Panc1 (cell line): ENCODE data around the gene RELA. TPM values are rescaled to one million over a fixed set of nuclear protein-coding genes. Genes with fewer than 3 reads are reported as not detected.

Source experiments
- ATAC-seq: fragments of 200-7000 bp; cut with Tn5 transposase; 2 replicates; pipeline ENCODE4 v1.9.1; 2020; ENCODE audit warnings: mild to moderate bottlenecking, moderate library complexity
- BruUV-seq: library from RNA; stranded (reverse); fragments of 400-500 nt; replicated peaks from 2 replicates; lab custom pipeline; 2021; lab: Mats Ljungman, UMichigan
- CTCF ChIA-PET: fragments of 300-600 bp; sonication (Branson Sonifier 250); formaldehyde crosslinking; loops from one replicate; lab custom pipeline; 2022; ENCODE audit warnings: antibody characterized with exemption; lab: Charles Lee
- POLR2A ChIA-PET: fragments of 300-600 bp; sonication (Branson Sonifier 250); formaldehyde crosslinking; loops from one replicate; lab custom pipeline; 2022; ENCODE audit warnings: antibody characterized with exemption; lab: Charles Lee
- DNase-seq: peaks from one replicate; pipeline ENCODE4 v3.0.0-alpha.2; 2010; ENCODE audit warnings: low read depth, low spot score
- H3K27ac ChIP-seq: 2 replicates; pipeline ENCODE4 v1.5.1; 2011; ENCODE audit warnings: mild to moderate bottlenecking, low read length, inconsistent platforms
- H3K27me3 ChIP-seq: fragments of 200-500 bp; sonication (Bioruptor generic); 2 replicates; pipeline ENCODE4 v1.6.0; 2014; ENCODE audit warnings: low read length, inconsistent platforms; ENCODE audit not compliant: control insufficient read depth, insufficient read depth
- H3K36me3 ChIP-seq: fragments of 200-500 bp; sonication (Bioruptor generic); 2 replicates; pipeline ENCODE4 v1.5.1; 2014; ENCODE audit warnings: inconsistent platforms, mild to moderate bottlenecking, low read length, moderate library complexity; ENCODE audit not compliant: control insufficient read depth, insufficient read depth
- H3K4me1 ChIP-seq: 2 replicates; pipeline ENCODE4 v1.5.1; 2011; ENCODE audit warnings: inconsistent platforms, mild to moderate bottlenecking, low read length, moderate library complexity; ENCODE audit not compliant: control insufficient read depth, insufficient read depth
- H3K4me3 ChIP-seq, 2 experiments: 2 replicates each; pipeline ENCODE4 v1.5.1; 2011 to 2012; ENCODE audit warnings: low read depth in 2 of 2, low read length in 2 of 2, mild to moderate bottlenecking in 2 of 2, inconsistent platforms in 1 of 2, moderate library complexity in 1 of 2
- H3K9me3 ChIP-seq: fragments of 200-500 bp; sonication (Bioruptor generic); 2 replicates; pipeline ENCODE4 v1.5.1; 2014; ENCODE audit warnings: low read depth, mild to moderate bottlenecking, inconsistent platforms, low read length, moderate library complexity; ENCODE audit not compliant: control insufficient read depth, insufficient read depth
- POLR2AphosphoS5 ChIP-seq: IDR thresholded peaks from 2 replicates; pipeline ENCODE4 v1.6.1; 2012; ENCODE audit warnings: mild to moderate bottlenecking, low read depth, low read length, moderate library complexity
- REST ChIP-seq, 2 experiments: IDR thresholded peaks; 2 replicates each; pipeline ENCODE4 v1.6.1; 2011 to 2012; ENCODE audit warnings: low read depth in 2 of 2, control low read depth in 1 of 2, low read length in 1 of 2, mild to moderate bottlenecking in 1 of 2, moderate library complexity in 1 of 2; ENCODE audit not compliant: insufficient read depth in 1 of 2
- SIN3A ChIP-seq: IDR thresholded peaks from 2 replicates; pipeline ENCODE4 v1.6.1; 2012; ENCODE audit warnings: low read depth, mild to moderate bottlenecking, low read length, moderate library complexity, borderline replicate concordance; ENCODE audit not compliant: insufficient read depth
- TCF7L2 ChIP-seq: IDR thresholded peaks from 2 replicates; pipeline ENCODE4 v1.6.1; 2011; ENCODE audit warnings: mild to moderate bottlenecking, low read depth, low read length, inconsistent platforms
- in situ Hi-C: cut with HindIII; loops from 2 replicates; pipeline ENCODE4 v1.10.0; 2016; ENCODE audit warnings: low sequenced_read_pairs, low pct_unique_long_range_greater_than_20kb
- intact Hi-C: fragments of 100-400 bp; cut with micrococcal nuclease; formaldehyde crosslinking; loops from one replicate; pipeline ENCODE4 v1.10.0; 2022; ENCODE audit not compliant: unreplicated experiment
- total RNA-seq: library from RNA; stranded (reverse); gene quantifications from one replicate; pipeline ENCODE4 v1.2.1, GENCODE V29; 2021; ENCODE audit not compliant: unreplicated experiment
- TF ChIP-seq, protein P1 (sequence below): fragments of 450-650 bp; IDR thresholded peaks from 2 replicates; pipeline ENCODE4 v1.5.1; 2017; ENCODE audit warnings: mild to moderate bottlenecking

RELA gene
- total RNA-seq, 1 experiment from 2014 or later = 141 TPM

DNA sequence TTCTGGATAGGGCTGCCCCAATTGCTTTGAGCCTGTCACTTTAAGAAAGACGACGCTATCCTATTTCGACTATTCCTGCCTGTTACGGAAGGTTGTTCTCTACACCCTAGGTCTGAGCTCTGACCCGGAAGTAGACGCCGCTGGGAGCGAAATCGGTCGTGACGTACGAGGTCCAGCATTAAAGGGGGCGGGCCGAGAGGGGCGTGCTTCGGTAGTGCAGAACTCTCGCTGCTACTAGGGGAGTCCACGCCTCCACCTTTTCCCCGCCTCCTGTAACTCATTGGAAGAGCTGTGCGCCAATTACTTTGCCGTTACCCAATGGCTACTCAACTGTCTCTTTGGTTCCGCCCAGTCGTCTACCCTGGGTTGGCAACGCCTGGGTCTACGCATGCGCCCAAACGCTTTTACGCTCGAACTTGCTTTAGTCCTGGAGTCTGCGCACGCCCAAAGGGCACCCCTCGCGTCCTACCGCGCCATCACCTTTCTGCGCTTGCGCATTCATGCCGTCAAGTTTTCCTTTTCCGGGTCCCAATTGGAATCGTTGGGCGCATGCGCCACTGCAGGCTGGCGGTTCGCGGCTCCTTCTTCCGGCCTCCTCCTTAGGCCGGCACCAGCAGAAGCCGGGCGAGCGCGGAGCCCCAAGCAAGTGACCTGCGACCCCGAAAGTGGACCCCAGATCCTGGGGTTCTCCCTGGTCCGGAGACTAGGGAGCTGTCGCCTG lies 47.3 kb downstream of the RELA start, which contains the start of gene PCNX3:
PCNX3 (plus strand) TSS at position 548 of the 721 bp plus-strand sequence. CDS start 536 bp downstream, outside the sequence.
- no TSS peak for BruUV-seq
- DNase-seq = peak; percentile 100
- Histone ChIP-seq H3K27me3 (no peaks in the 10 kb centered on the region), H3K27ac (peak within 1 kb of the TSS; percentile 92), H3K36me3 (peaks cover 18% of the 10 kb centered on the region), H3K4me3 (peak within 1 kb of the TSS; percentile 88 to 97), H3K4me1 (peaks cover 40% of the 10 kb centered on the region), H3K9me3 (no peaks in the 10 kb centered on the region)
- TF ChIP-seq, protein P1, sequence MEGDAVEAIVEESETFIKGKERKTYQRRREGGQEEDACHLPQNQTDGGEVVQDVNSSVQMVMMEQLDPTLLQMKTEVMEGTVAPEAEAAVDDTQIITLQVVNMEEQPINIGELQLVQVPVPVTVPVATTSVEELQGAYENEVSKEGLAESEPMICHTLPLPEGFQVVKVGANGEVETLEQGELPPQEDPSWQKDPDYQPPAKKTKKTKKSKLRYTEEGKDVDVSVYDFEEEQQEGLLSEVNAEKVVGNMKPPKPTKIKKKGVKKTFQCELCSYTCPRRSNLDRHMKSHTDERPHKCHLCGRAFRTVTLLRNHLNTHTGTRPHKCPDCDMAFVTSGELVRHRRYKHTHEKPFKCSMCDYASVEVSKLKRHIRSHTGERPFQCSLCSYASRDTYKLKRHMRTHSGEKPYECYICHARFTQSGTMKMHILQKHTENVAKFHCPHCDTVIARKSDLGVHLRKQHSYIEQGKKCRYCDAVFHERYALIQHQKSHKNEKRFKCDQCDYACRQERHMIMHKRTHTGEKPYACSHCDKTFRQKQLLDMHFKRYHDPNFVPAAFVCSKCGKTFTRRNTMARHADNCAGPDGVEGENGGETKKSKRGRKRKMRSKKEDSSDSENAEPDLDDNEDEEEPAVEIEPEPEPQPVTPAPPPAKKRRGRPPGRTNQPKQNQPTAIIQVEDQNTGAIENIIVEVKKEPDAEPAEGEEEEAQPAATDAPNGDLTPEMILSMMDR = no peak
- TF ChIP-seq REST (IDR thresholded peaks at IDR 0.05; ENCODE audit: insufficient read depth in 1 of 2, low read depth in 2 of 2, low read length in 1 of 2) (peak in 1 of 2 experiments; percentile 46; a peak in 1 of 4 replicates), TCF7L2 (0 out of 2 replicates have a peak, but pooled peaks have one; percentile 13), SIN3A (0 out of 2 replicates have a peak, but pooled peaks have one; percentile 47), POLR2AphosphoS5 (peak; percentile 74)
- ATAC-seq = peak; percentile 88
- intact Hi-C loops (loop anchor here (2.0 kb wide), 1 partner anchor 39 kb away; the partner anchor contains the start of gene EHBP1L1), in situ Hi-C loops (no loop called here)
- POLR2A ChIA-PET = interaction anchor here (0.6 to 1.0 kb wide), 3 partner anchors 8 to 44 kb away, joined by 3 to 5 read pairs (median 4); no protein-coding TSS in a partner anchor
- CTCF ChIA-PET = interaction anchor here (0.7 to 1.2 kb wide), 3 partner anchors 23 to 43 kb away, joined by 3 to 5 read pairs (median 4); partner anchors contain the start of genes EHBP1L1, FAM89B and SIPA1

DNA sequence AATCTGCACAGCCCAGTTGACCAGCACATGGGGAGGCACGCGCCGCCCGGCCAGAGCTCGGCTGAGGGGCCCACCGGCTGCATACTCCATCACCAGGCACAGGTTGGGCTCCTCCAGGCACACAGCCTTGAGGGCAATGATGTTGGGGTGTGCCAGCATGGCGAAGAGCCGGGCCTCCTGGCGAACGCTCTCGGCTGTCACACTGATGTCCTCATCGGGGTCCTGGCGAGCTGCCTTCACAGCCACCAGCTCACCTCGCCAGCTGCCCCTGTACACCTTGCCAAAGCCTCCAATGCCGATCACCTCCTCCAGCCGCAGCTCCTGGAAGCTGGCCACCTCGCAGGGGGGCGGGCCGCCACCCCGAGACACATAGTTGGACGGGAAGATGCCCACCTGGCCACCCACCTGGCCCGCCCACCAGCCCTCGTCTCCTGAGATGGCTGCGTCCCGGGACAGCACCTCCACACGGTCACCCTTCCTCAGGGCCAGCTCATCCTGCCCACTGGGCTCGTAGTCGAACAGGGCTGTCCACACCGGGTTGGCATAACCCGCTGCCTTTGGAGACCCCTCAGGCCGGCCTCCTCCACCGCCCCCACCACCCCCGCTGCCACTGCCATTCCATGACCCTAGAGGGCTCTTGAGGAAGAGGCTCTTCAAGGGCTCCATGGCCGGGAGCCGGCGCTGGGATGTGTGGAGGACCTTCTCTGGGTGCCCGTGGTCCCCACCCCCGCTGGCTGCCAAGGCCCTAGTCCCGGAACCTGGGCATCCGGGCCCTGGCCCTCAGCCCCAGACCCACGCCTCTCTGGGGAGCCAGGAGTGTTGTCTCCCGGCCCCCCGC lies 49.4 kb downstream of the RELA start:
- CTCF ChIA-PET = no interaction called here
- H3K27ac ChIP-seq = peak overlapping the region; percentile 92
- in situ Hi-C loops = no loop called here
- H3K9me3 ChIP-seq = no peaks in the 10 kb centered on the region
- H3K36me3 ChIP-seq = peaks cover 10% of the 10 kb centered on the region
- BruUV-seq = no TSS peak
- intact Hi-C loops = no loop called here
- ATAC-seq (peak; percentile 0), DNase-seq (no peak)
- peaks cover 44% of the 10 kb centered on the region for H3K4me1 ChIP-seq
- H3K4me3 ChIP-seq = peak overlapping the region; percentile 60 to 95
- TF ChIP-seq POLR2AphosphoS5 (no peak), SIN3A (no peak), TCF7L2 (no peak), REST (IDR thresholded peaks at IDR 0.05; ENCODE audit: insufficient read depth in 1 of 2, low read depth in 2 of 2, low read length in 1 of 2) (no peak)
- TF ChIP-seq, protein P1 = no peak
- POLR2A ChIA-PET = interaction anchor here (0.6 to 1.0 kb wide), 2 partner anchors 24 to 275 kb away, joined by 3 to 13 read pairs; partner anchors contain the start of genes FIBP and SIPA1
- no peaks in the 10 kb centered on the region for H3K27me3 ChIP-seq
